ENCODE data around the gene TRIM7.
"Not testable (repeated sequence)": the region's sequence is repeated elsewhere in the genome, so short reads cannot be mapped to it uniquely, and the experiment has no call there.

TRIM7 gene

DNA sequence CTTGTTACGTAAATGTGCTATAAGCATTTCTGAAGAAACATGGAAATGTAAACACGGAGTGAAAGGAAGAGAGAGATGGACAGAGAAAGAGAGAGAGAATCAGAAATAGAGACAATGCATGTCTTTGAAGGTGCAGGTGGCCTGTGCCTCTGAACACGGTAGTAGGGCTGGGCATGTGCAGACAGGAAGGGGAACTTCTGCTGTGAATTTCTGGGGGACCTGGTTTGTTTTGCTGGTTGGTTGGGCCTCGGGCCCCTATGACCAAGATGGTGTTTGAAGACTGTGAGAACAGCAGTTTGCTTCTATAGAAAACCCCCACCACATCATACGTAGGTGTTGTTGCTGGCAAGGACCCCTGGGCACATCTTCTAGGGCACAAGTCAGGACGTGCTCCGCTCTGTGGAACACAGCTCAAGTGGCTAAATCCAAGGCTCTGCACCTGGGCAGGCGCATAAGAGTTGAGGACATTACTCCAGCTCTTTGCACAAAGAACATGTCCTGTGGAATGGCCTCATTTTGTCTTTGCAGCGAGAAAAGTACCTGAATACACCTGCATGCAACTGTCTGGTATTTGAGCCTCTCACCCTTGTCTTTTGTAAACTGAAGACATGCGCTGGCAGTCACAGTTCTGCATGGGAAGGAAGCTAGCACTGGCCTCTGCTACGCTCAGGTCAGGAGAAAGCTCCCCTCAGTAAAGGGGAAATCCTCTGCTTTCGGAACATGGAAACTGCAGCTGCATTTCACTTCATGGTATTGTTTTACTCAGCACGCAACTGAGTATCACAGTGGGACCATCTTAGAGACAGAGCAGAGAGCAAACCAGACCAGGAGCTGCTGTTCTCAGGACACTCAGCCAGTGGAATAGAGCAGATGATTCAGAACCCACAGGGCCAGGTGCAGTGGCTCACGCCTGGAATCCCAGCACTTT, 54.9 kb downstream of the TRIM7 start:
- TF ChIP-seq, protein P1, sequence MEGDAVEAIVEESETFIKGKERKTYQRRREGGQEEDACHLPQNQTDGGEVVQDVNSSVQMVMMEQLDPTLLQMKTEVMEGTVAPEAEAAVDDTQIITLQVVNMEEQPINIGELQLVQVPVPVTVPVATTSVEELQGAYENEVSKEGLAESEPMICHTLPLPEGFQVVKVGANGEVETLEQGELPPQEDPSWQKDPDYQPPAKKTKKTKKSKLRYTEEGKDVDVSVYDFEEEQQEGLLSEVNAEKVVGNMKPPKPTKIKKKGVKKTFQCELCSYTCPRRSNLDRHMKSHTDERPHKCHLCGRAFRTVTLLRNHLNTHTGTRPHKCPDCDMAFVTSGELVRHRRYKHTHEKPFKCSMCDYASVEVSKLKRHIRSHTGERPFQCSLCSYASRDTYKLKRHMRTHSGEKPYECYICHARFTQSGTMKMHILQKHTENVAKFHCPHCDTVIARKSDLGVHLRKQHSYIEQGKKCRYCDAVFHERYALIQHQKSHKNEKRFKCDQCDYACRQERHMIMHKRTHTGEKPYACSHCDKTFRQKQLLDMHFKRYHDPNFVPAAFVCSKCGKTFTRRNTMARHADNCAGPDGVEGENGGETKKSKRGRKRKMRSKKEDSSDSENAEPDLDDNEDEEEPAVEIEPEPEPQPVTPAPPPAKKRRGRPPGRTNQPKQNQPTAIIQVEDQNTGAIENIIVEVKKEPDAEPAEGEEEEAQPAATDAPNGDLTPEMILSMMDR (IDR thresholded peaks at IDR 0.05; ENCODE audit: low read depth, low read length, missing control alignments): no peak
- DNase-seq (ENCODE audit: low read depth): no peak
- no peak overlapping the region for H3K4me3 ChIP-seq (ENCODE audit: low read depth, low read length)
- in situ Hi-C loops (cut with HindIII; ENCODE audit: low sequenced_read_pairs): no loop called here

DNA sequence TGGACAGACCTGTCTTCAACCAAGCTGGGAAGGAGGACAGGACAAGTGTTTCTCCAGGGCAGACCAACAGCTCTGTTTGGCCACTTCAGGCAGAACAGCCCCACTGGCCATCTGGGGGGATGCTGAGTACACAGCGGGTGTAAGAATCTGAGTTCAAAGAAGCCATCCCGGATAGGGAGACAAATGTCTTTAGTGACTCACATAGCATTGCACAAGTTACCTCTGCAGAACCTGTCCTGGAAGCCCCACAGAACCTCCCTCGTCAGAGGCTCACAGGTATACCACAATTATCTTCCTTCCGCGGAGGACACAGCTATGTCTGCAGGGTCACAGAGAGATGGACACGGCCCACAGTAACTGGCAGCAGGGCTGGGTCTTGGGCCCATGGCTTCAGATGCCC, 55.6 kb downstream of the TRIM7 start:
- TF ChIP-seq, protein P1 (IDR thresholded peaks at IDR 0.05; ENCODE audit: low read depth, low read length, missing control alignments): no peak
- in situ Hi-C loops (cut with HindIII; ENCODE audit: low sequenced_read_pairs): no loop called here
- no peak overlapping the region for H3K4me3 ChIP-seq (ENCODE audit: low read depth, low read length)
- DNase-seq (ENCODE audit: low read depth): no peak

DNA sequence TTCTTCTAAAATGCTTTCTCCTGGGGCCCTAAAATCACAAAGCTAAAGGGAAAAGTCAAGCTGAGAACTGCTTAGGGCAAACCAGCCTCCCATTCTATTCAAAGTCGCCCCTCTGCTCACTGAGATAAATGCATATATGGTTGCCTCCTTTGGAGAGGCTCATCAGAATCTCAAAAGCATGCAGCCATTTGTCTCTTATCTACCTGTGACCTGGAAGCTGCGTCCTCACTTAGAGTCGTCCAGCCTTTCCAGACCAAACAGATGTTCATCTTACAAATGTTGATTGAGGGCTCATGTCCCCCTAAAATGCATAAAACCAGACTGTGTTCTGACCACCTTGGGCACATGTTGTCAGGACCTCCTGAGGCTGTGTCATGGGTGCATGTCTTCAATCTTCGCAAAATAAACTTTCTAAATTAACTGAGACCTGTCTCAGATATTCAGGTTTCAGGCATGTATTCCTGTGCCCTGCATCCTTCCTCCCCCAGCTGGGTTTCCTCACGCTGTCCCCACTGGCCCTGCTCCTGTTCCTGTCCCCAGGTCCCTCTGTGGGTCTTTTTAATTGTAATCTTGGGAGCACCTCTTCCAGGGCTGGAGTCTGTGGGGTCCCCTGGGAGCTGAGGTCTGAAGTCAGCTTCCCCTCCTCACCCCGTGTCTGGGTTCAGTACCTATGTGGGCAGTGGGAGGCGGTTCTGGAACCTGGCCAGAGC, 57.9 kb downstream of the TRIM7 start, which contains the start of gene OR2V2:
Gene OR2V2 (plus strand): TSS at position 660 of the 710 bp plus-strand sequence. CDS start 7,357 bp downstream, outside the sequence.
- DNase-seq (ENCODE audit: low read depth); in situ Hi-C loops (cut with HindIII; ENCODE audit: low sequenced_read_pairs); H3K4me3 ChIP-seq (ENCODE audit: low read depth, low read length): not testable (repeated sequence)

DNA sequence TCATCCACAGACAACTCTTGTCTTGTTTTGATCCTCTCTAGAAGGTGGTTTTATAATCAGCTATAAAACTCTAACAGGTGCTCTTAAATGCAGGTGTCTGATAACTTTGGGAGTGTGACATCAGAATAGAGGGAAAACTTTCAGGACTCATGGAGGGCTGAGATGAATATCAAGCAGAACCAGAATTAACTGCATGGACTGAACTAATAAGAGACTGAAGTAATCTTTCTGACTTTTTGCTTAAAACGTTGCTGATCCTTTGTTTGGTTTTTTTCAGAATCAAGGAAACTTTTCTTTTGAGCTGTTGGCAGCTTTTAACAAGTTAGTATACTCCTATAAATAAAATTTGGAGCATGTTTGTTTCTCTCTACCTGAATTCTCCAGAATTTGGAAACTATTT, 59.9 kb downstream of the TRIM7 start:
- no peak for DNase-seq (ENCODE audit: low read depth)
- TF ChIP-seq, protein P1 (IDR thresholded peaks at IDR 0.05; ENCODE audit: low read depth, low read length, missing control alignments): no peak
- no peak overlapping the region for H3K4me3 ChIP-seq (ENCODE audit: low read depth, low read length)
- in situ Hi-C loops (cut with HindIII; ENCODE audit: low sequenced_read_pairs): no loop called here
